Neural progenitor cell (in vitro differentiated cells): Measurements from ENCODE around the gene PCARE.

Experiments used
- EZH2 ChIP-seq: fragments of 200-600 bp; sonication (generic); IDR thresholded peaks from 2 replicates; pipeline ENCODE4 v1.6.1; 2017; ENCODE audit warnings: antibody characterized with exemption, mild to moderate bottlenecking, moderate library complexity
- EZH2phosphoT487 ChIP-seq: fragments of 200-600 bp; sonication (generic); IDR thresholded peaks from 2 replicates; pipeline ENCODE4 v1.6.1; 2017; ENCODE audit warnings: antibody characterized with exemption
- TF ChIP-seq, protein P1 (sequence below): fragments of 200-600 bp; sonication (generic); IDR thresholded peaks from 2 replicates; pipeline ENCODE4 v1.5.1; 2017; ENCODE audit warnings: antibody characterized with exemption, mild to moderate bottlenecking

DNA sequence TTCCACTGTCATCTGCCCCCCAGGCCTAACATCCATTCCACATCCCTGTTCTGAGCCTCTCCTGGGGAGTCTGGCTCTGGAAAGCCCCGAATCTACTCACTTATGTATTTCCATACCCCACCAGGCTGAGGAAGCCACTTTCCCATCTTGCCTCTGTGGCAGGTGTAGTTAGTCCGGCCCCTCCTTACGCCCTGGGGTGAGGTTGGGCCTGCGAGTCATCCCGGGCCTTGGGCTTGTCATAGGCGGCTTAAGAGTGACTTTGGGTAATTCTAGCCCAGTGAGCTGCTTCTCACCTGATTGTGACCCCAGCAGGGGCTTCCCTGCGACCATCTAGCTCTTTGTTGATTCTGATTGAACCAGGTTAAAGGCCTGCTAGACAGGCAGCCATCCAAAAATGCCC is 21.1 kb downstream of the PCARE start:
- TF ChIP-seq, protein P1, sequence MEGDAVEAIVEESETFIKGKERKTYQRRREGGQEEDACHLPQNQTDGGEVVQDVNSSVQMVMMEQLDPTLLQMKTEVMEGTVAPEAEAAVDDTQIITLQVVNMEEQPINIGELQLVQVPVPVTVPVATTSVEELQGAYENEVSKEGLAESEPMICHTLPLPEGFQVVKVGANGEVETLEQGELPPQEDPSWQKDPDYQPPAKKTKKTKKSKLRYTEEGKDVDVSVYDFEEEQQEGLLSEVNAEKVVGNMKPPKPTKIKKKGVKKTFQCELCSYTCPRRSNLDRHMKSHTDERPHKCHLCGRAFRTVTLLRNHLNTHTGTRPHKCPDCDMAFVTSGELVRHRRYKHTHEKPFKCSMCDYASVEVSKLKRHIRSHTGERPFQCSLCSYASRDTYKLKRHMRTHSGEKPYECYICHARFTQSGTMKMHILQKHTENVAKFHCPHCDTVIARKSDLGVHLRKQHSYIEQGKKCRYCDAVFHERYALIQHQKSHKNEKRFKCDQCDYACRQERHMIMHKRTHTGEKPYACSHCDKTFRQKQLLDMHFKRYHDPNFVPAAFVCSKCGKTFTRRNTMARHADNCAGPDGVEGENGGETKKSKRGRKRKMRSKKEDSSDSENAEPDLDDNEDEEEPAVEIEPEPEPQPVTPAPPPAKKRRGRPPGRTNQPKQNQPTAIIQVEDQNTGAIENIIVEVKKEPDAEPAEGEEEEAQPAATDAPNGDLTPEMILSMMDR: no peak
- no peak for TF ChIP-seq EZH2
- no peak for TF ChIP-seq EZH2phosphoT487
